ENCODE measurements around the gene UGT1A5.

Gene UGT1A5

DNA sequence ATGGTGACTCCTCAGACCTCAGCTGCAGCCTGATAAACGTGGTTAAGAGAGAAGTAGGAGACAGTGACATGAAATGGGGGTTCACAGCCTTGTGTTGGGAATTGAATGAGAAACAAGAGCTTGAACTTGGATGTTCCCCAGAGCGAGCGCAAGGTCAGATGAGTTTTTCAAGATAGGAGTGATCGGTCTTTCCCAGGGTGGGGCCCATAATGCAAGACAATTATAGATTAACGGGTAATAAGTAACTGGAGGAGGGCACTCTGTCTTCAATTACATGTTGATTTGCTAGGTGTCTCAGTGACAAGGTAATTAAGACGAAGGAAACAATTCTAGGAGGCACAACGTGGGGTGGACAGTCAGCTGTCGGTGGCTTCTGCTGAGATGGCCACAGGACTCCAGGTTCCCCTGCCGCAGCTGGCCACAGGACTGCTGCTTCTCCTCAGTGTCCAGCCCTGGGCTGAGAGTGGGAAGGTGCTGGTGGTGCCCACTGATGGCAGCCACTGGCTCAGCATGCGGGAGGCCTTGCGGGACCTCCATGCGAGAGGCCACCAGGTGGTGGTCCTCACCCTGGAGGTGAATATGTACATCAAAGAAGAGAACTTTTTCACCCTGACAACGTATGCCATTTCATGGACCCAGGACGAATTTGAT lies at the start of gene UGT1A5:
Gene UGT1A5, plus strand, starts transcription at position 297 of the 651 bp plus-strand sequence. Its CDS starts 85 bp downstream, at position 382.
- DNase-seq (ENCODE audit: low read depth in 2 of 2, low spot score in 1 of 2) = no peak

DNA sequence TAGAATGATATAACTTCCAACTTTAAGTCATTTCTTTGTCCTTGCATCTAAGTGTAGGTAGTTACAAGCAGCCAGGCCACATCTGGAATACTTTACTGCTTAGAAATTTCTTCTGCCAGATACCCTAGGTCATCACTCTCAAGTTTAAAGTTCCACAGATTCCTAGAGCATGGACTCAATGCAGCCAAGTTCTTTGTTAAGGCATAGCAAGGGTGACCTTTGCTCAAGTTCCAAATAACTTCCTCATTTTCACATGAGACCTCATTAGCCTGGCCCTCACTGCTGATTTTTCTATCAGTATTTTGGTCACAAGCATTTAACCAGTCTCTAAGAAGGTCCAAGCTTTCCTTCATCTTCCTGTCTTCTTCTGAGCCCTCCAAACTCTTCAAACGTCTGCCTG lies 48.8 kb upstream of the UGT1A5 start:
- DNase-seq (ENCODE audit: low read depth in 2 of 2, low spot score in 1 of 2) = no peak

DNA sequence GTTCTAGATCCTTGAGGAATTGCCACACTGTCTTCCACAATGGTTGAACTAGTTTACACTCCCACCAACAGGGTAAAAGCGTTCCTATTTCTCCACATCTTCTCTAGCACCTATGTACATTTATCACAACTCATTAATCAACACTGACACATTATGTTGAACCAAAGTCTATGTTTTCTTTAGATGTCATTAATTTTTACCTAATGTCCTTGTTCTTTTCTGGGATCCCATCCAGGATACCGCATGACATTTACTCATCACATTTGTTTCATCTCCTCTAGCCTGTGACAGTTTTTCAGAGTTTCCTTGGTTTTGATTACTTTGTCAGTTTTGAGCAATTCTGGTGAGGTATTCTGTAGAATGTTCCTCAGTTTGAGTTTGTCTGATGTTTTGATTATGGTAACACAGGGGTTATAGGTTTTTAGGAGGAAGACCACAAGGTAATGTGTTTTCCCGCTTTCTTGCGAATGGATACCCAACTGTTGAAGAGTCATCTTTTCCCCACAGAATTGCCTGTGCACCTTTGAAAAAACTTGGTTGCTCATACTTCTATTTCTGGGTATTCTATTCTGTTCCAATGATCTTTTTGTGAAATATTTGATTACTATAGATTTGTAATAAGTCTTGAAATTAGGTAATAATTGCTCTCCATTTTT lies 44.0 kb upstream of the UGT1A5 start:
- no peak for DNase-seq (ENCODE audit: low read depth in 2 of 2, low spot score in 1 of 2)

DNA sequence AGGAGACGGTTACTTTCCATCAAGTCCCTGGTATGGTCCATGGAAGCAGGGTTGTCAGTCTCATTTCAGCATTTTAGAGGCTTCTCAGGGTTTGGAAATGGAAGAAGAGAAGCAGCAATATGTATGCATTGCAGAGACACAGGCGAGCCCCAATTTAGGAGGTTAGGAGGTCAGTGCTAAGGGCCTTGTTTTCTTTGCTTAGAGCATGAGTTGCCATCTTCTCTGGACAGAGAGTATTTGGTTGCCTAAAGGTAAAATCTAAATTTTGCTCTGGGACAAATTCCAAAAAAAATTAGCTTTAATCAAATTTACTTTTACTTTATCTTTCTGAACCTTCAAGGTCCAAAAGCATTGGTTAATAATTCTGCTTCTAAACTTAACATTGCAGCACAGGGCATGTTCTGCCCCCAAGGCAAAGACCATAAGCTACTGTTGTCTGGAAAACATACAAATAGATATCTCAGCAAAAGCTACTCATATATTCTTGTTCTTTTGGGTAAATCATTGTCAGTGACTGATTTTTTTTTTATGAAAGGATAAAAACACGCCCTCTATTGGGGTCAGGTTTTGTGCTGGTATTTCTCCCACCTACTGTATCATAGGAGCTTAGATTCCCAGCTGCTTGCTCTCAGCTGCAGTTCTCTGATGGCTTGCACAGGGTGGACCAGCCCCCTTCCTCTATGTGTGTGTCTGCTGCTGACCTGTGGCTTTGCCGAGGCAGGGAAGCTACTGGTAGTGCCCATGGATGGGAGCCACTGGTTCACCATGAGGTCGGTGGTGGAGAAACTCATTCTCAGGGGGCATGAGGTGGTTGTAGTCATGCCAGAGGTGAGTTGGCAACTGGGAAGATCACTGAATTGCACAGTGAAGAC lies 41.2 kb upstream of the UGT1A5 start, which contains the start of gene UGT1A9:
Gene UGT1A9, plus strand, starts transcription at position 609 of the 872 bp plus-strand sequence. Its CDS starts 37 bp downstream, at position 646.
- no peak for DNase-seq (ENCODE audit: low read depth in 2 of 2, low spot score in 1 of 2)

DNA sequence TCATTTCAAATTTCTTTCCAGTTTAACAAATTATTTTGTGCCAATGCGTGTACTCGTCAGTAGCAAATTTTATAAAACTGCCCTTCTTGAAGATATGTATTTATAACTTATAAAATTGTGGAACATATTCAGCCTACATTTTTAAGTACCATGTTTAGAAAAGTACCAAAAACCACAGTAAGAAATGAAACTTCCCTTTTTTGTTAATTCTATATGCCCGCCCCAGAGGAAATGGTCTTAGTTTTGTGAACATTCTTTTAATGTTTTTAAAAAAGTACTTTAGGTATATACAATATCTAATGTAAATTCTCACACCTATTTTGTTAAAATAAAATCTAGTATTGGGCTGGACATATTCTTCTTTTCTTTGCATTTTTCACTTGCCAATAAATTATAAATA lies 39.8 kb upstream of the UGT1A5 start:
- no peak for DNase-seq (ENCODE audit: low read depth in 2 of 2, low spot score in 1 of 2)

DNA sequence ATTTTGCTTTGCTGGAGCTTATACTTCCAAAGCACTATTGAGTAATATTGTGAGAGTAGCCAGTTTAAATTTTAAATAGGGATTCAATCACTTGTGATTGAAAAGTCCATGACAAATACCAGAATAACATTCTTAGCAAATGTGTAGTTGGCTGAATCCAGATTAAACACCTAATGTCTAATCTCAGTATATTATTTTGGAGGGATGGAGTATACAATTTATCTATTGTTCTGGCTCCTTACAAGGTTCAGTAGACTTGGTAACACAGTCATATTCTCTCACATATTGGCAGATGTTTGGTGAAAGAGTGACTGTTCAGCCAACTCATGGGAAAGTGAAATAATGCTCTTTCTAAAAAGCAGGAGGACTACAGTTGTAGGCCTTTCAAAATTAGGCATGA lies 38.8 kb upstream of the UGT1A5 start:
- no peak for DNase-seq (ENCODE audit: low read depth in 2 of 2, low spot score in 1 of 2)

DNA sequence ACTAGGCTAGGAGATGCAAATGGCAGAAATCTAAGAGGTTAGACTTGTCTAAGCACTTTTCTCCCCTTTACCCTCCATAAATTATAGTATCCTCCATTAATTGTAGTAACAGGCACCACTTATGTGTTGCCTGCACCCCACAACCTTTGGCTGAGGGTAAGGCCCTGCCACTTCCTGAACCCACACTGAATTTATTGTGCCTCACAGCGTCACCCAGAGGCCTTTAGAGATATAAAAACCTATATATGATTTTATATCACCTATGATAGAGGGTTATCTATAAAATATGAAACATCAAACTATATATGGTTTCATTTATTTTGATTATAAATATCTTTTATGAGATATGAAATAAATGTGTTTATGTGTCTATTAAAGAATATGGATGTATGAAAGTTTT lies 38.4 kb upstream of the UGT1A5 start:
- DNase-seq (ENCODE audit: low read depth in 2 of 2, low spot score in 1 of 2) = no peak

DNA sequence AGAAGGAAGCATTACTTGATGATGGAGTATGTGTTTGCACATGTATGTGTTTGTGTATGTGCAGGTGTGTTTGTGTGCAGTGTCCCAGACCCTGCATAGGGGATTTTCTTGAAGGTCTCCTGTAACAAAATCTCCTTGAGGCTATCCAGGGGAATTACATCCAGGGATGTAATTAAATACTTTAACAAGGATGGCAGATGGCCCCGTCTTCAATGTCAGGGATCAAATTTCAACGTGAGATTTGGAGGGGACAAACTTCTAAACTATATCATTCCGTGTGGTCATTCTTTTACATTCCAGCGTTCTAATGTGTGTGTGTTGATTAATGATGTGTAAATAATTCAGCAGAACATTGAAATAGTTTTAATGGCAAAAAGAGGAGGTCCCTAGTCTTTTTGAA lies 37.7 kb upstream of the UGT1A5 start:
- DNase-seq (ENCODE audit: low read depth in 2 of 2, low spot score in 1 of 2) = no peak

DNA sequence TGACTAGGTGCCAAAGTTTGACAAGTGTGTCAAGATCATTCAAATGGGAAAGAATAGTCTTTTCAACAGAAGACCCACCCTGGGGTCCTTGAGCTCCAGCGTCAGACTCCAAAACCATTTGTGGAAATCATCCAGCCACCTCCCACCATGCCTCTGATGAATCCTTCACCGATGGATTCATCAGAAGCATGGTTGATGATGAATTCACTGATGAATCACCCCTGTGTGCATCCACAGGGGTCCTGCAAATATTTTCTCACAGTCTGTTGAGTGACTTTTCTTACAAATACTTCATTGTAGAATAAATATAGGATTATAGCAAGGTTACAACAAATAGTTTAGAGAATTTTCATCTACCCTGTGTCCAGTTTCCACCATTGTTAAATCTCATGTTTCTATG lies 36.7 kb upstream of the UGT1A5 start:
- no peak for DNase-seq (ENCODE audit: low read depth in 2 of 2, low spot score in 1 of 2)

DNA sequence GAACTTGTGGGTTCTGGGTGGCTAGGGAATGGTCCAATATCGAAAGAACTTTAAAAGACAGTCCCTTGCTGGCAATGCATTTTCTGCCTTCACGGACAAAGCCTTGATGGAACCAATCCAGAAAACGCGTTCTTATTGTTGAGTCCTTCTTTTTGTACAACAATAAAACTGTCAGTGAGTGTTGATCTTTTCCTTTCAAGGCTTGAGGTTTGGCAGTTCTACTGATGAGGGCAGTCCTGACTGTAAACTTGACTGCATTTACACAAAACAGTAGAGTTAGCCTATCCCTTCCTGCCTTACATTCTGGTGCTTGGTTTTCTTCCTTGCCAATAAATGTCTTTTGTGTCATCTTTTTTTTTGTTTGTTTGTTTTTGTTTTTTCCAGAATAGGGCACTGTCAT lies 33.5 kb upstream of the UGT1A5 start:
- no peak for DNase-seq (ENCODE audit: low read depth in 2 of 2, low spot score in 1 of 2)

DNA sequence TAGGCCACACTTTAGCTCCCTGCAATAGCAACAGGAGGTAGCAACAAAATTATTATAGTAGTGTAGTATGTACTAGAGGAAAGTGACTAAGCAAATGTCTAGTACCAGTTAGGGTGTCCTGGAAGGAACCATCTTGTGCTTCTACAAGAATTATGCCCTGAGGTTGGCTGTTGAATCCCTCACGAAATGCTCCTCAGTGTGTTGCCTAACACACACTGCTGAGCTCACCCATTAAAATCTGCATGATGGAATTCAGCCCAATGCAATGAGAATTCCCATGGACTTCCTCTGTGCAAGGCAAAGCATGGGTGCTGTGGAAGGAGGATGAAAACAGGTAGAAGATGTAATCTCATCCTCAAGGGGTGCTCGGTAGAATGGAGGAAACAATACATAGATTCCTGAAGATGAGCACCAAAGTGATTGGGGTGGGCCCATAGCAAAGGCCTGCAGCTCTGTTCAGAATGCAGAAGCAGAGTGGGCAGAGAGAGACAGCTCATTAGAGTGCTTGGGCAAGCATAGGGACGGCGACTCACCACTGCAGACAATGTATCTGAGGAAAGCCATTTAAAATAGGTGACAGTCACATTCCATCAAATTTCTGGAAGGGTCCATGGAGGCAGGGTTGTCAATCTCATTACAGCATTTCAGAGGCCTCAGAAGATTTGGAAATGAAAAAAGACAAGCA lies 32.2 kb upstream of the UGT1A5 start:
- DNase-seq (ENCODE audit: low read depth in 2 of 2, low spot score in 1 of 2) = no peak

DNA sequence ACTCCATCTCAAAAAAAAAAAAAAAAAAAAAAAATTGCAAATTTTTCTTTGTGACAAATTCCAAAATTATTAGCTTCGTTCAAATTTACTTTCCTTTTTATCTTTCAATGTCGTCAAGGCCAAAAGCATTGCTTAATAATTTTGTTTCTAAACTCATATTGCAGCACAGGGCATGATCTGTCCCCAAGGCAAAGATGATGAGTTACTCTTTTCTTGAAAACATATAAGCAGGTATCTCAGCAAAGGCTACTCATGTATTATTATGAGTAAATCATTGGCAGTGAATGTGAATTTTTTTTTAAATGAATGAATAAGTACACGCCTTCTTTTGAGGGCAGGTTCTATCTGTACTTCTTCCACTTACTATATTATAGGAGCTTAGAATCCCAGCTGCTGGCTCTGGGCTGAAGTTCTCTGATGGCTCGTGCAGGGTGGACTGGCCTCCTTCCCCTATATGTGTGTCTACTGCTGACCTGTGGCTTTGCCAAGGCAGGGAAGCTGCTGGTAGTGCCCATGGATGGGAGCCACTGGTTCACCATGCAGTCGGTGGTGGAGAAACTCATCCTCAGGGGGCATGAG lies 31.1 kb upstream of the UGT1A5 start, which contains the start of gene UGT1A7:
Gene UGT1A7, plus strand, starts transcription at position 381 of the 579 bp plus-strand sequence. Its CDS starts 37 bp downstream, at position 418.
- no peak for DNase-seq (ENCODE audit: low read depth in 2 of 2, low spot score in 1 of 2)

DNA sequence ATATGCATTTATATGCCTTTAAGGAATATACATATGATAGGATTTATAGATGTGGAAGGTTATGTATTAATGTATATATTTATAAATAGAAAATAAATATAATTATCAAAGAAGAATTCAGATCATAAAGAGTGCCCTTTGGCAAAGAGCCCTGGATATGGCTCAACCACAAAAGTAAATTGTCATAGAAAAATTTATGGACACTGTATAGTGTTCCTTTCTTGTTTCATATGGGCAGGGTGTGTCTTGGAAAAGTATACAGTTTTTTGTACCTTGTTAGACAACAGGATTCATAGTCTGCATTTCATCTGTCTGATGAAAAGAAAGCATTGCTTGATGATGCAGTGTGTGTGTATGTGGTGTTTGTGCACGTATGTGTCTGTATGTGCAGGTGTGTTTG lies 28.1 kb upstream of the UGT1A5 start:
- DNase-seq (ENCODE audit: low read depth in 2 of 2, low spot score in 1 of 2) = no peak

DNA sequence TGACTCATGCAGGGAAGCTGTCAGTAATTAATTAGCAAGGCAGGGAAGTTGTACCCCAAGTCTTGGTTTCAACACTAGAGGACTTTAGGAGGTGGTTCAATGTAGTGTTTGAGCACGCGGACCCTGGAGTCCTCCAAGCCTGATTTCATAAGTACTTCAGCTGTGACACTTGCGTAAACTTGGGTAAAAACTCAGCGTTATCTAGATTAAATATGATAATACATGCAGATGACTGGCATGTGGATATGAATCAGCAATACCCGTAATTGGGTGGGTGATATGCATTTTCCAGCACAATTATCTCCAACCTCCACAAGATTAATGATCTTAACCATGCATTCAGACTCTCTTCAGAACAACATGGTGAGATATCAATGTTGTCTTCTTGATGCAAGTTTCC lies 25.8 kb upstream of the UGT1A5 start:
- DNase-seq (ENCODE audit: low read depth in 2 of 2, low spot score in 1 of 2) = no peak

DNA sequence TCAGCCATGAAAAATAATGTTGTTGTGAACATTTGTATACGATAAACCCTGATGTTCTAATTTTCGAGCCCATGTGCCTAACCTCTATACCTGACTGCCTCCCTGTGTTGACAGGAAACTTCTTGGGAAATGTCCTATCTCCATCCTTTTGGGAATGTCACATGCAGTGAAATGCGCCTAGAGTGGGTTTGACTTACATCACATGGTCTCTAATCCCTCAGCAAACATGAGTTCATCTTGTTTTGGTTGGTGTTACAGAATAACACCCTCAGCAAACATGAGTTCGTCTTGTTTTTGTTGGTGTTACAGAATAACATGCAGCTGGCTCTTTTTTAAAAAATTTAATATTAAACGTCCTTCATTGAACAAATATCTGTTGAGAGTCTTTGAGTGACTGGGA lies 24.4 kb upstream of the UGT1A5 start:
- DNase-seq (ENCODE audit: low read depth in 2 of 2, low spot score in 1 of 2) = no peak

DNA sequence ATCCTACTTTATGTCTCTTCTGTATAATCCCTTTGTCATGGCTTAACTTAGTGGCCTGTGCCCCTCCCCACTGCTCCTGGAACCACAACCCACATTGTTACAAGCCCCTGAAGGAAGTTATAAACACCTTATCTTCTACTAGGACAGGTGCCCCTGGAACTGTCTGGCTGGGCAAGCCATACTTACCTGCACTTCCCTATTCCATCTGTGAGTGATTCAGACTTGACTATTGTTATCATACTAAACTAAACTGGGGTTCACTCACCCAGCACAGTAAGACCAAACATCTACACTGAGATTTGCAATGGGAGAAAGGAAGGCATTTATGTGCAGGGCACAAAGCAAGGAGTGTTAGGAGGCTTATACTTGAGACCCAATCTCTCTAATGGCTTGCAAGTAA lies 23.7 kb upstream of the UGT1A5 start:
- DNase-seq (ENCODE audit: low read depth in 2 of 2, low spot score in 1 of 2) = no peak

DNA sequence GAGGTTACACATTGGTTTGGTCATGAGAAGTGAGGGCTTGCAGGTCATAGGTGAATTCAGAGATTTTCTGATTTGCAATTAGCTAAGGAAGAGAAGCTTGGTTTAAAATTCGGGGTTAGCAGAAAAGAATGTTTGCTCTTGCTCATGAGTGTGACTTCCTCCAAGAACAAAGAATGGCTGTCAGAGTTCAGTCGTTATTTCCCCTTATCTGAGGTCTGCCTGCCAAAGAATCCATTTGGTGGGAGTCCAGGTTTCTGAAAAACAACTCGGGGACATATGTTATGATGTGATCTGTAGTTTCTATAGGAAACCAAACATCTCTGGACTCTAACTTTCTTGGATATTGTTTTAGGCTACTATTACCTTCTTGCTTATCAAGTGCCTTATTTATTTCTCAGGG lies 23.2 kb upstream of the UGT1A5 start:
- DNase-seq (ENCODE audit: low read depth in 2 of 2, low spot score in 1 of 2) = no peak

DNA sequence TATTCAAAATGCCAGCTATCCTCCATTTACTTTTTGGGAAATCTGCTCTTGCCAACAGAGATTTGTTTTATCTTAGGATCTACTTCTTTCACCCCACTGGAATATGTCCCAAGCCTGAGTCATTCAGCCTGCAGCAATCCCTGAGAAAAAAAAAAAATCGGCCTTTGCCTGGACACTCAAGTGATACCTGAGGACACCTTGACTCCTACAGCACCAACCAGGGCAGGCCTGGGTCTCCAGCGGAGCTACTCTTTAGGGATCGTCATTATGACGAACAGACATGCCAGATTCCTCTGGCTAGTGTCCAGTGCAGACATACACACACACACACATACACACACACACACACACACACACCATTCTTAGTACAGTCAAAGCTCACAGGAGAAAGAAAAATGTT lies 22.3 kb upstream of the UGT1A5 start:
- DNase-seq (ENCODE audit: low read depth in 2 of 2, low spot score in 1 of 2) = no peak

DNA sequence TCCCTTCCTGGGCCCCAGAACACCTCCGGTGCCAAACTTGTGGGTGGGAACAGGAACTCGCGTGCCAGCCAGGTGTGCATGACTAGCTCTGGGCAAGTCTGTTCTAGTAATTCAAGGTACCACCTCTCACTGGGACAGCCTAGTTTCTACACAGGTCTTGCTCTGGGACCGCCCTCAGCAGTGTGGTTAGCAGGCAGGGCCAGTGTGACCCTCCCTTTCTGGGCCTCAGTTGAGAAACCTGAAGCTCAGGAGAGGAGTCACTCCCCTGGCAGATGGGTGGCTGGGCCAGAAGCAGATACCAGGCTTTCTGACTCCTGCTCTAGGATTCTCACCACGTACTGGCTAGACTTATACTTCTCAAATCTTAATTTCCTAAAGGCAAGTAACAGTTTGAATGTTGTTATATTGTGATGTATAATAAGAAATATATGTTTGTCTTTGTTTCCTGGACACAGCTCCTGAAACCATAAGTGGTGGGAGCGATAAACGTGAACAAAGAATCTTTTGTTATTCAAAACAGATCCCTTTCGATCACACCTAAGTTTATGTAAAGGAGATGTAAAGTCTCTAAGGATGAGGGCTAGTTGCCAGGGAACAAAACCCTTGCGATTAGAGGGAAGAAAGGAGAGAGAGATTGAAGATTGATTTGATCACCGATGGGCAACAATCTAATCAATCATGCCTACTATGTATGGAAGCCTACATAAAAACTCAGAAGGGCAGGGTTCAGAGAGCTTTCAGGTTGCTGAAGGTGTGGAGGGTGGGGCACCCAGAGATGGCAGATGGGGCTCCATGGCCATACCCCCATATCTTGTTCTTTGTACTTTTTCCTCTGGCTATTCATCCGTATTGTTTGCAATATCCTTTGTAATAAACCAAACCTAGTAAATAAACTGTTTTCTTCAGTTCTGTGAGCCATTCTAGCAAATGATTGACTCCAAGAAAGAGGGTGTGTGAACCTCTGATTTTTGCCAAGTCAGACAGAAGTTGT lies 21.0 kb upstream of the UGT1A5 start:
- DNase-seq (ENCODE audit: low read depth in 2 of 2, low spot score in 1 of 2) = no peak

DNA sequence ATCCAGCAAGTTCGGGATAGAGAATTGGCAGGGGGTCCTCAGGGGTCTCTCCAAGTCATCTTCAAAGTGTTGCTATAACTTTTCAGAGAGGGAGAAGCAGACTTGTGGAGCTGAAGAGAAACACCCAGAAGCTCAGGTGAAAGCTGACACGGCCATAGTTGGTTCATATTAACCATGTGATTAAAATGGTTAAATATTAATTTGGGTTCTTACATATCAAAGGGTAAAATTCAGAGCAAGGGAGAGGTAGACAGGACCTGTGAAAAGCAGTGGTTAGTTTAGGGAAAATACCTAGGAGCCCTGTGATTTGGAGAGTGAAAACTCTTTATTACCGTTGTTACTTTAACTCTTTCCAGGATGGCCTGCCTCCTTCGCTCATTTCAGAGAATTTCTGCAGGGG lies 20.1 kb upstream of the UGT1A5 start, which contains the start of gene UGT1A6:
Gene UGT1A6, plus strand, starts transcription at position 243 of the 400 bp plus-strand sequence. Its CDS starts 115 bp downstream, at position 358.
- DNase-seq (ENCODE audit: low read depth in 2 of 2, low spot score in 1 of 2) = no peak
